GM18507 (cell line): ENCODE measurements around the gene CERKL.
A peak's percentile ranks its signal among the peaks of the same experiment; 100 is the strongest.

Experiments
- DNase-seq: peaks from one replicate; pipeline ENCODE4 v3.0.0; 2011; ENCODE audit warnings: low read depth; ENCODE audit not compliant: insufficient read length; ENCODE audit errors: extremely low spot score
- FAIRE-seq: peaks from 2 replicates; lab custom pipeline; 2011; peaks lifted over from hg19 to GRCh38; lab: Jason Lieb, UNC

CERKL gene

DNA sequence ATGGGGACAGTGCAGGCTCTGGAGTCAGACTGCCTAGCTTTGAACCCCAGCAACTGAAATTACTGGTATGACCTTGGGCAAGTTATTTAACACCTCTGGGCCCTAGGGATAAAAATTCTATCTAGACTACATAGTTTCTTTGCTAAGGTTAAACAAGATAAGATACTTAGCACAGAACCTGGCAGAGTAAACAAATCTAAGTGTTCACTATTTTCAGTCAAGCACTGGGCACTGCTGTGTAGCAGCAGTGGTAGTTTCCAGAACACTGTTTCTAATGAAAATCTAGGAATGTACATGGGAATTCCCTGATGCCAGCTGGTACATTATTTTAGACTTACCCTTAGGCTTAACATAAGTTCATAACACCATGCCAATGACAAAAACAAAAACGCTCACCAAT, 17.2 kb downstream of the CERKL start:
- FAIRE-seq (no peak), DNase-seq (no peak)

DNA sequence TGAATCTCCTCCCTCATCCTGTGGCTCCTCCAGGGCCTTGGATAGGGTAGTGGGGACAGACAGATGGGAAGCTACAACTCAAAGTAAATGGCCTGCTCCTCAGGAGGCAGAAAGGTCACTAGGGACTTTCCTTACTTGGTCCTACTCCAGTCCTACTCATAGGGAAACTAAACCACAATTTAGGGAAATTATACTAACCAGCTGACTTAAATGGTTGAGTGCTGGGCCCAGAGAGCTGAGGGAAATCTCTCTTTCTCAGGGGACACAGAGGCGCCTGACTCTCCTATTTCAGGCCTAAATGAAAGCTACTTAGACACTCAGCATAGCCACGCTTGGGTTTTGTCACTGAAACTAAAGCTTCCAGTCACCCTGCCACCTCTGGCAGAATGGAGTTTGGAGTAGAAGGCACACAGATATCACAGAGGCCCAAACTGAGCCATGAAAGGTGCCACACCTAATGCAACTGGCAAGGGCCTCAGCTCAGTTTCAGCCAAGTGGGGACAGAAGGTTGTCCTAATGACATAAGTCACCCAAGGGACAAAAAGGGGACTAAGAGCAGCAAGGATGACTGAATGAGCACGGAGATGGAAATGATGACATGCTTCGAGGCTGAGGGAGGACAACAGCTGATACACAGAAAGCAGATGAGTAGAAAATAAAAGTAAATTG, 24.0 kb downstream of the CERKL start:
- FAIRE-seq (peak; percentile 69), DNase-seq (no peak)

DNA sequence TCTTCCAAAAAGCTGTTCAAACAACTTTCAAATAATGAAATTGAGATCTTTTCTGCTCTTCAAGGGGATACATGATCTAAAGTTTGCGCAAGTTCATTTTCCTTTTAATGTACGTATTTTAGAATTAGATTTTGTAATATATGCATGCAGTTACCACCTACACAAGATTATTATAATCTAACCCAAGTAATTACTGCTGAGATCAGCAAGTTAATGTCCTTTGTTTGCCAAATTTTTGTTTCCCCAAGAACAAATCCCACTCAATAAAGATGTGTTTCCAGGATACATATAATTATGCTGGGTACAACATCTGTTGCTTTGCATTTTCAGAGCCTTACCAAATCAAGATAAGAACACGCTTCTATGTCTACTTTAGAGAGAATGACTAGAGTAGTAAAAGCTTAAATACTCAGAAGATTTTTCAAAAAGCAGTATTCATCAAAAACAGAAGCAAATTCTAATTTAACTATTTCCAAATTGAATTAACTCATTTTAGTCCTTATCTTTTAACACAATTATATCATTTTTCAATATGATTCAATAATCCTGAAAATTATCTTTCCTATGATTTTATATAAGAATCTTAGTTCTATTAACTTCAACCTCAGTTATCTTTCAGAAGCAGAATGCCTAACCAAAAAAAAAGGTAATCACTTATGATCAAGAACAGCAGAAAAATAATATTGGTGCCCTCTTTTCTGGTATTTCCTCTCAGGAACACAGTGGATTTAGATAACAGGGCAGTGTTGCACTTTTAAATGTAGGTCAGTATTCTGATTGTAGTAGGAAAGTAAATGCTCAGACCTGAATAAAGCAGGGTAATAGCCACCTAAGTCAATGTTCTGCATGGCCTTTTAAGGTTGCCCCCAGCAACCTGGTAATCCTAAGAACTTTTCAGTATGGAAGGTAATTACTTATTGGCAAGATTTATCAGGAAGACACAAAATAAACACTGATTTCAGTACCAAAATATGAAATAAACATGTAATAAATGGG, 28.0 kb downstream of the CERKL start:
- no peak for FAIRE-seq
- no peak for DNase-seq

DNA sequence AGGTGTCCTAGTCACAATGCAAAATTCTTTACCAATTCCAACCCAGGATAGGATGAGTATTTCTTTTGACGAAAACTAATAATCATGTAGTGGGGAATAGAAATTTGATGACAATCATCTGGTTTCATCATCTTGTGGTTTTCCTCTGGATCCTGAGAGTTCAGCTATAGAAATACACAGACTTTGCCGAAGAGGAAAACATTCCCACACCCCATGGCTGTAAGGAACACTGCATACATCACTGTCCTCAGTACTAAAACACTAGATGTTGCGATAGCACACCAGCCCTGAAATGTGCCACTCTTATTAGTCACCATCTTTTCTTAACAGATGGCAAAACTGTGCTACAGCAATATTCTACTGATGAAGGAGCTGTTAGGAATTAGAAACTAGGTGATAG, 29.4 kb downstream of the CERKL start:
- FAIRE-seq: no peak
- no peak for DNase-seq

DNA sequence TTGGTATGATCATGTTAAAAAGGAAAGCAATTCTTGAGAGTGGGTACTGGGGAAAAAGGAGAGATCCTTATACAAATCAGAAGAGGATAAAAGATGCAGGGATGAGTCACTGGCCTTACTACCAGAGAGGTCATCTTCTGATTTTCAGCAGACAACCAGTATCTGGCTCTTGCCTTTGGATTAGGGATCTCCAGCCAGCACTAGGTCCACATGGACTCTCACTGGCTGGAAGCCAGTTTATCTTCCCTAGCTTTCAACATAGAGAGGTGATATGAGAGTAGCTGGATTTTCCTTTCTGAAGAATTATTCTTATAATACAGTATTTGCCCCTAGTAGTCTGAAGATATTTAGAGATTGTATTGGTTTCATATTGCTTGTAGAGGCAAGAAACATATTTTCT, 30.2 kb downstream of the CERKL start:
- no peak for FAIRE-seq
- no peak for DNase-seq

DNA sequence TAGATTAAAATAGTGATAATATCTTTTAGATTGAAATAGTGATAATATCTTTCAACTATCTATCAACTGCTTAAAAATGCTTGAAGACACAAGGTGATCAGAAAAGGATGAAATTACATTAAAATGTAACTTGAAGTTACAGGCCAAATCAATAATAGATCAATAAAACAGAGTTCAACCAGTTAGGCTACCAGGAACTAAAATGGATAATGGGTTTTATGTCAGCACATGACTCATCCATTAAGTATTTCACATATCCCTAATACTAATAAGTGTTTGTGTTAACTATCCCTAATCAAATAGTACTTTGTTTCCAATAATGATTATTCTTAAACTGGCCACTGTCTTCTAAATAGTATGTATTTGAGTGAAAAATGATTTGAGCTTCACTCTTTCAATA, 33.7 kb downstream of the CERKL start:
- FAIRE-seq (no peak), DNase-seq (no peak)

DNA sequence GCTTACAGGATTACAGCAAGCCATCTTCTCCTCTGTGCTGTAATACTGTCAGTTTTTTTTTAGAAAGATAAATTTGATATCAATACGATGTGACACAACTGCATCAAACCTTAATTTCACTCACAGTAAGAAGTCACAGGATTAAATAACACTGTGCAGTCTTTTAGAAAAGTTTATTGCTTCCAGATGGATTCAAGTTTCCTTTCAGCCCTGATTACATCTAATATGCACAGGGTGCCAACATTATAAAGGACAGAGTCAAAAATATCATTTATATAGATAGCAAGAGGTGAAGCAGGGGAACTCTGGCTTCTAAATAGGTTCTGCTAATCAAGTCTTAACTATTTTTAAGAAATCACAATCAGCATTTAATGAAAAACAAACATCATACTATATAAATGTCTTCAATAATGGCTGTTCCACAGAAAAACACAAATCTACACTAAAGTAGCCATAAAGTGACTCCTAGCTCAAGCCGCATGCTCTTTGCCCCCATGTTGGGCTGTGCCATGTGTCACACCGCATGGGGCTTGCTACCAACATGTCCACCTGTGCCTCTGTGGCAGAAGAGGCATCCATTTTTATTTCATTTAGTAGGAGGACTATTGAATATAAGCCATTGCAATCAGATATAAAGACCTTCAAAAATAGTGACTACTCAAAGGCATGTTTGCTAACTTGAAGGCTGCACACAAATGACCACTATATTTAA, 35.0 kb downstream of the CERKL start:
- no peak for FAIRE-seq
- no peak for DNase-seq

DNA sequence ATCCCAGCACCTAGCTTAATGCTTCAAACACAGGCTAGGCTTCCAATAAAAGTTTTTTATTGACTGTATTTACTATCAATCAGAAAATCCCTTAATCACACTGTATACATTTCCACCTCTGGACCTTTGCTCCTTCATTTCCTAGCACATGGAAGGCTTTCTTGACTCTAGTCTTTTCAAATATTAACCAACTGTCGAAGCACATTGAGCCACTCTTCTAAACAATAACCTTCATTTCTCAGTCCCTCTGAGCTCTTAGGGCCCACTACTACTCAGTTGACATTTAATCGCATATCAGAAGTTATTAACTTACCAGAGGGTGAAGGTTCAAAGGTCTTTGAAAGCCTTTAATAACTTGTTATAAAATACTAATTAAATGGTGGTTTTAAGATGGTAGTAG, 37.4 kb downstream of the CERKL start:
- FAIRE-seq (no peak), DNase-seq (no peak)

DNA sequence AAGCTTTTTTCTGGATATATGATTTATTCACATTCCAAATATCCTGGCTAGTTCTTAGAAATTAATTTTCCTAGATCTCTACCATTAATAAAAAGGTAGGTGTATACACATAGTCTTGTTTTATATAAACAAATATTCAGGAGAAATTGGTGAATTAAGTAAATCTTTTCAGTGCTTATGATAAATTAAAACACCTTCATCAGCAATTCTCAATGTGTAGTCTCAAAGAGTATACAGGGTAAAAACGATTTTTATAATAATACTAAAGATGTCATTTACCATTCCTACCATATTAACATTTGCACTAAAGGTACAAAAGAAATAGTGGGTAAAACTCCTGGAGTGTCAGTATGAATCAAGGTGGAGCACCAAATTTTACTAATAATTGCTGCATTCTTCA, 40.2 kb downstream of the CERKL start:
- FAIRE-seq (no peak), DNase-seq (no peak)

DNA sequence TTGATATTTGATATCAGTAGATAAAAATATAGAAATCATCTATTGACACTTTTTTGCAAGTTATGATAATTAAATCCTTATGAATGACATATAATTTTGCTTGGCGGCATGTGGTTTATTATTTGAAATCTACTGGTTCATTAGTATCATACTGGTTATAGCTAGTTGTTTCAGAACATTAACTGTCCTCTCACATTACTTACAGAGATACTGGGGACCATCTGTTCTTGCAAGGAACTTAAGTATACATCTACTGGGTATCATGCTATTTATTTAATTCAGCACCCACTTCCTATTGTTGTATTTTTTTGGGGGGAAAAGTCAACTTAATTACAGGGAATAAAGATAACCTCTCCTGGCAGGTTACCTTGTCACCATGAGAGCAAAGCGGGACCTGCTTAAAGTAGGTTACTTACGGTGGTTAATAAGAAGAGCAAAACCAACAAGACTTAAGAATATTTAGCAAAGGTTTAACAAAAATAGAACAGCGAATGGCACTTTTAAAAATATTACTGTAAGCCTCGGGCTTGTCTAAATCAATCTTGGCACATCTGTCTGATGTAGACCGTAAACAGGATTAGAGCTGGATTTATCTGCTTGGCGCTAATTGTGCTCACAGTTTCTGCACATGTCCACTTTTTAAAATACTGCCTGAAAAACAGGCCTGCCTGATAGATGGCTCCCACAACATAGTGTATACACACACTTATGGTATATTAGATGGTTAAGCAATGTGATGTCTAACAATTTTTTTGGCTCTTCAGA, 41.8 kb downstream of the CERKL start:
- FAIRE-seq (no peak), DNase-seq (no peak)

DNA sequence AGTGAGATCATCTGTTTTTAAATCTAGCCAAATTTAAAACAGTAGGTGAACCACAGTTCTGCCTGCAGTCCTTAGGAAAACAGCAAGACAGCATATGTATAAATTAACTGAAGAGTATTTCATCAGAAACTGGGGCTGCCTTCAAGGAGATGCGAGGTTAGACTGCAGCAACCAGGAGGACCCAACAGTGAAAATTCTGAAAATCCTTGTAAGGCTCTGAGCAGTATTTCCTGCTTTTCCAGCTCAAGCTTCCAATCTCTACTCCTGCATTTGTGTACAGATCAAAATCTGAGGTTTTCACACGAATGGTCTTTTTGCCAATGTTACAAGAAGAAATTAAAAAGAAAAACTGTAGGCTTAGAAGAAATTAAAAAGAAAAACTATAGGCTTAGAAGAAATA, 43.7 kb downstream of the CERKL start:
- DNase-seq: no peak

DNA sequence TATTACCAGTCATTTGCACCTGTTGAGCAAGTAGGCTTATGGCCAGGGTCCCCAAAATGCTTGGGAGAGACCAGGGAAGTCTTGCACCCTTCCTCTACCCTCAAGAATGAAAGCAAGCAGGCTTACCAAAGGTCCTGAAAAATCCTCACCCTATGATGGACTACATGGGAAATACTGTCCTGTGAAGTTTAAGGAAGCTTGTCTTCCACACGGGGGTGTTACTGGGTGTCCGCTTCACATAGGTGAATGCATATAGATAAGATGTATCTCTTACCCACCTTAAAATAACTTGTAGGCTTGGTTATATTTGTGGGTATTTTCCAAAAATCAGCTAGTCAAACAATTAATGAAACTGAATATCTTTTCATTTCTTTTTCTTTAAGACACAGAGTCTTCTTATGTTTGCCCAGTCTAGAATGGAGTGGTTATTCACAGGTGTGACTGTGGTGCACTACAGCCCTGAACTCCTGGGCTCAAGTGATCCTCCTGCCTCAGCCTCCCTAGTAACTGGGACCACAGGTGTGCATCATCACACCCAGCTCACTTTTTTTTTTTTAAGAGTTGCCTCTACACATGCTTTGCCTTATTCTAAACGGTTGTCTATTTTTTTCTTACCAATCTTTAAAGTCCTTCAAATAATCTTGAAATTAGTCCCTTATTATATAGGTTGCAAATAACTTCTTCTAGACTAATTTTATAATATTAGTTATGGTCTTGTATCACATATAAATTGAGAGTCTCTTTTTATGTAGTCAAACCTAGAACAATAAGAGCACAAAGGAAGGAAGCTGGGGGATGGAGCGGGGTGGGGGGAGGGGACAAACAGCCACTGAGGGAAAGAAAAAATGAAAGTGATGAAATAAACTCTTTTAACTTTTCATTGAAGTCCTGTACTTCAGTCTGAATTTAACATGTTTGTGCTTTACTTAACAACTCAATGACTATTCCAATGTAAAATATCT, 49.0 kb downstream of the CERKL start:
- peak; percentile 44 for FAIRE-seq

More for the DNA sequence above, 43.7 kb downstream of the CERKL start:
- FAIRE-seq: peak; percentile 42

DNA sequence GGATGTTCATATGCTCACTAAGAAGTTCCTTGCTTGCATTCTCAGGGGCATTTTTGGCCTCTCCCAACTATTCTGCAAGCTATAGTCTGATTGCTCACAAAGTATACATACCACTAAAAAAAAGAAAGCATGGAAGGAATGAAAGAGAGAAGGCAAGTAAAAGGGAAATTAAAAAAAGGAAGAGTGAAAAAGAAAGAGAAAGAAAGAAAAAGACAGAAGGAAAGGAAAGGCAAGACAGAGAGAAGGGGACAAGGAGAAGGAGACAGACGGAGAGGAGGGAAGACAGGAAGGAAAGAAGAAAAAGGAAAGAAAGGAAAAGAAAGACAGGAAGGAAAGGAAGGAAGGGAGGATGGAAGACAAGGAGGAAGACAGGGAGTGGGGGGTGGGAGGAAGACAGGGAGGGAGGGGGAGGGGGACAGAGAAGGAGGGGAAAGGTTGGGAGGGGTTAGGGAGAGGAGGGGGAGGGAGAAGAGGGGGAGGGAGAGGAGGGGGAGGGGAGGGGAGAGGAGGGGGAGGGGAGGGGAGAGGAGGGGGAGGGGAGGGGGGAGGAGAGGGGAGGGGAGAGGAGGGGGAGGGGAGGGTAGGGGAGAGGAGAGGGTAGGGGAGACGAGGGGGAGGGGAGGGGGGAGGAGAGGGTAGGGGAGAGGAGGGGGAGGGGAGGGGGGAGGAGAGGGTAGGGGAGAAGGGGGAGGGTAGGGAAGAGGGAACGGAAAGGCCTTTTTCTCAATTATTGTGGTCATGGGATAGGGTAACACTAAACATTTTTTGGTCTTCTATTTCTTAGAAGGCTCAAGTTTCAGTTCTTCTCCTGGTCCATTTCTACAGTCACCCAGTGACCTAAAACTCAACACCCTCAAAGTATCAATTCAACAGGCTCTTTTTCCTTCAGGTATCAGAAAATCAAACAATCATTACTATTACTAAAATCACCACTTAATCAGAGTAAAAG, 50.7 kb downstream of the CERKL start:
- FAIRE-seq (no peak), DNase-seq (no peak)

More for the DNA sequence above, 49.0 kb downstream of the CERKL start:
- DNase-seq: no peak

DNA sequence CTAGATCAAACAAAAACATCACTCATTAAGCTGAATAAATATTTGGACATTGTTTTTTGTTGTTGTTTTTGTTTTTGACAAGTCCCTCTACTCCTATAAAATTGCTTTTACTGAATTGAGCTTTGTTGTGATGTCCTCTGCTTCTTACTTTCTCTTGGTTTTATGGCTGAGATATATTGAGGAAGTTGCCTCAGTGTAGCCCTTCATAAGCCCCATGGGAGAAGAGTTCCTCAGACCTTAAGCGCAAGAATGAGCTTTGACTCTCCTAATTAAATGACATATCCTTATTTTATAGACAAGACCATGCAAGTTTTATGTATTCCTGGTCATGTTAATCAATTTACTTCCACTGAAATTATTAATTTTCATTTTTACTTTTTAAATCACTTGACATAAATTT, 54.9 kb downstream of the CERKL start:
- FAIRE-seq (no peak), DNase-seq (no peak)

DNA sequence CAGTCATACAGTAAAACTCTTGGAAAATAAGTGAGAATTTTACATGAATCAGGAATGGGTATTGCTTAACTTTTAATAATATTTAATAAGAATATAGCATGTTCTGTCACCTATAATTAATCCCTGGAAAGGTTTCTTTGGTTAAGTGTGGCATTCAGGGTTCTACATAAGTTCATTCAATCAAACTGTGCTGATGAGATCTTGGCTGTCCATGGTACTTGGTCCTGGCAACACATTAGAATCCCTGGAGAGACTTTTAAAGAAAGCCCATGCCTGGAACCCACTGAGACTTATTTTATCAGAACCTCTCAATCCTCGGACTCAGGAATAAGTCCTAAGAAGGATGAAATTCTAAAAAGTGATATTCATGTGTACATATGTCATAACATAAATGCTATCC, 60.3 kb downstream of the CERKL start:
- FAIRE-seq (no peak), DNase-seq (no peak)

DNA sequence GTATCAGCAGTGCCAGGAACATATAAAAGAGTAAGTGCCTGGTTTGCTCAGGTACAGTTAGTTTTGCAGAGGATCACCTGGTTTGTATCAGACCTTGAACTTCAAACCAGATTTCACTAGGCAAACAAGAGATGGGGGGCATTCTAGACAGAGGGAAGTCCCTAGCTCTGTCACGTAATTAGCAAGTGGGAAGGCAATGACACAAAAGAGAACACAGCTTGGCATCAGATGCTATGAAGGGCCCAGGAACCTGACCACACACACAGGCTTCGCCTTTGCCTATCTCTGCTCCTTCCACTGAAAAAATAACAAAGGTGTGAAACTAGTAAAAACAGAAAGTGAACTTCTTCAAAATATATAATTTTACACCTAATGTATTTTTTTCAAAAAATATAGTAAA, 62.6 kb downstream of the CERKL start:
- FAIRE-seq (no peak), DNase-seq (no peak)

DNA sequence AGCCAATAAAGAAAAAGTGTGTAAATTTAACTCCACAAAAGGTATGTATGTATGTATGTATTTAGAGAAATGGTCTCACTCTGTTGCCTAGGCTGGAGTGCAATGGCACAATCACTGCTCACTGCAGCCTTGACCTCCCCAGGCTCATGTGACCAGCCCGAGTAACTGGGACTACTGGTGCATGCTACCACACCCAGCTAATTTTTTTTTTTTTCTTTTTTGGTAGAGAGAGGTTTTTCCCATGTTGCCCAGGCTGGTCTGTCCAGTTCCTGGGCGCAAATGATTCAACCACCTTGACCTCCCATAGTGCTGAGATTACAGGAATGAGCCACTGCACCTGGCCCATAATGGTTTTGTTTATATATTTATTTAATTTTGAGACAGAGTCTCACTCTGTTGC, 67.1 kb downstream of the CERKL start:
- FAIRE-seq: no peak
- DNase-seq: no peak
